Measurements from ENCODE around the gene CASP9.
A peak's percentile ranks its signal among the peaks of the same experiment; 100 is the strongest.
"Not testable (repeated sequence)": the region's sequence is repeated elsewhere in the genome, so short reads cannot be mapped to it uniquely, and the experiment has no call there.

CASP9 gene

DNA sequence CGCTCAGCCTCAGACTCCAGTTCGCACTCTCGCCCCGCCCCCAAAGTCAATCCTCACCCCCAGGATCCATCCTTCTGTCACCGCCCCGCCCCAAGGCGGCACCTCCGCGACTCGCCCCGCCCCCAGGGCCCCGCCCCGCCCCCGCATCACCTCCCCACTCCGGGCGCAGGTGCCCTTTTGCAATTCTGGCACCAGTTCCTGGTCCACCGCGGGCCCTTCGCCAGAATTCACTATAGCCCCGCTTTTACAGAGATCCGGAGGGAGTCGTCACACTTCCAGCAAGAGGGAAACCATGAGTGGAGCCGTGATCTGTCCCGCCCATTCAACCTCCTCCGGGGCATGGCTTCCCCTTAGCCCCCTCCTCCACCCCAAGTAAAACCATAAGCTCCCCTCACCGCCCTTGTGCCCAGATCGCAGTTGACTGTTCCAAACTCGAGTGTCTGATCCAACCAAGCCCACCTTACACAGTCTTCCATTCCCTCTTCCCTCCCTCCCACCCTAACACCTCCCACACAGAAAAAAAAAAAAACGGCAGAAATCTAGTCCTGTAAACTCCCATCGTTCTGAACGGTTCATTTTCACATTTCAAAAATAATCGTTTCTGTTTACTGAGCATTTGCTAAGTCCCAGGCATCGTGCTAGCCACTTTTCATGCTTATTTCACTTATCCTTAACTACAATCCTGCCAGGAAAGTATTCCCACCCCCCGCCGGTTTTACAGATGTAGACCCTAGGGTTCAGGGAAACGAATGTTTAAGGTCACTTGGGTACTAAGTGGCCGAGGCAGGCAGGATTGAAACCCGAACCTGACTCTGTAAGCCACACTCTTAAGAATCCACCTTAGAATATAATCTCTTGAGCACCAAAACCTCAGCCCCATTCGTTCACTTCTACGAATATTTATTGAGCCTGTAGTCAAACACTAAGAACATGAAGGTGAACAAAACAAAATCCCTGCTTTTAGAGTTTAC lies 1.3 kb upstream of the CASP9 start:
- DNase-seq (ENCODE audit: low read depth), result no peak

DNA sequence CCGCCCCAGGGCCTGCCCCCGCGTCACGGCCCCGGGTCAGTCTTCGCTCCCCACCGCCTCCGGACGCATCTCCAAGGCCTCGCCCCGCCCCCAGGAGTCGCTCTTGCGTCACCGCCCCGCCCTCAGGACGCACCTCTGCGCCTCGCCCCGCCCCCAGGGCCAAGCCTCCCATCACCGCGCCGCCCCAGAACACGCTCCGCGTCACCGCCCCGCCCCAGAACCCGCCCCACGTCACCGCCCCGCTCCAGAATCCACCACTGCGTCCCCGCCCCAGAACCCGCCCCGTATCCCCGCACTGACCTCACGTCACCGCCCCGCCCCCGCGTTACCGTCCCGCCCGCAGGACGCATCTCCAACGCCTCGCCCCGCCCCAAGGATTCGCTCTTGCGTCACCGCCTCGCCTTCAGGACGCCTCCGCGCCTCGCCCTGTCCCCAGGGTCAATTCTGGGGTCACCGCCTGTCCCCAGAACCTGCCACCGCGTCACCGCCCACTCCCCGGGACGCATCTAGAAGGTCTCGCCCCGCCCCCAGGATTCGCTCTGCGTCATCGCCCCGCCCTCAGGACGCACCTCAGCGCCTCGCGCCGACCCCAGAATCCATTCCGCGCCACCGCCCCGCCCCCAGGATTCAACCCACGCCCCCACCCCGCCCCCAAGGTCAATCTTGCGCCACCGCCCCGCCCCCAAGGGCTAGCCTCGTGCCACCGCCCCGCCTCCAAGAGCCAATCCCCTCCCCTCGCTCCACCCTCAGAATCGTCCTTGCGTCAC lies 451 bp upstream of the CASP9 start:
- peak; percentile 99 for DNase-seq (ENCODE audit: low read depth)

DNA sequence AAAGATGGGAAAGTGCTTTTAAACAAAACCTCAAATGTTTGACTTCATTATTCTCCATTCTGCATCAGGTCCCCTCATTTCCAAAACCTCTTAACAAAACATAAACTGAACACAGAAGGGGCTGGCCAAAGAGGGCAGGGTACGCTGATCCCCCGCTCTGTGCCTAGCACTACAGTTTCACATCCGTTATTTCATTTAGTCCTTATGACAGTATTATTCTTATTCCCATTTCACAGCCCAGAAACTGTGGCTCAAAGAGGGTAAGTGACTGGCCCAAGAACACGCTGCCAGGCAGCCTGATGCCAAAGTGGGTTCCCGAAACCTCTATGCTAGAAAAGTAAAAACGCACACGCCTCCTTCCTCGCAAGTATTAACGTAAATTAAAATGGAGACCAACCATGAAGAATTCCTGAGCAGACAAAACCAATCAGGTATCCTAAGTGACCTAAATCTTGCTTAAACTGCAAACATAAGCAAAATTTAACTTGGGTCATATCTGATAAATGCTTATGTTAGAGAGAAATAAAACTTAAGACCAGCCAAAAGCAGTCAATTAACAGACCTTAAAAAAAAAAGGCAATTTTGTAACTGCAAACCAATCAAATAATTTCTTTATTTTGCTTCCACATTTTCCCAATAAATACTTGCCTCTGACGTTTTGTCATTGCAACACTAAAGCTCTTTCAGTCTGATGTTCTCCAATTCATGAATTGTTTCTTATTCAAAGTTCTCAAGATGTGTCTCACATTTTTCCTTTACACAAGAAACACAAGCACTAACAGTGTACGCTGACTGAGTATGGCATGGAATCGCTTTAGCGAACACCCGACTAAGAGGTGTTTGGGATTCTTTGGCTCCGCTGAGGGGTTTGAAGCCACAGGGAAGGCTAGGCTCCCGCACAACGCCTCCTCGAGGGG lies 653 bp downstream of the CASP9 start:
- DNase-seq (ENCODE audit: low read depth), result no peak

DNA sequence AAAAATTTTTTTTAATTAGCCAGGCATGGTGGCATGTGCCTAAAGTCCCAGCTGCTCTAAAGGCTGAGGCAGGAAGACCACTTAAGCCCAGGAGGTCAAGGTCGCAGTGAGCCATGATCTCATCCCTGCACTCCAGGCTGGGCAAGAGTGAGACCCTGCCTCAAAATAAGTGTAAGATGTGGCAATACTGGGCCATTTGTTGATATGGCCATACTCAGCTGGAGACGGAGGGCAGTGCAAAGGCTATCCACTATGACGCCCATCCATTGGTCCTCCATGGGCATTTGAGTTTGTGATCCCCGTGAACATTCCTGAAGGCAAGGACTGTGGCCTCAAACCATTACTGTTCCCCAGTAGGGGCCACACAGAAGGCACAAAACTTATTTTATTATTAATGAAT lies 1.5 kb downstream of the CASP9 start:
- DNase-seq (ENCODE audit: low read depth), result no peak

DNA sequence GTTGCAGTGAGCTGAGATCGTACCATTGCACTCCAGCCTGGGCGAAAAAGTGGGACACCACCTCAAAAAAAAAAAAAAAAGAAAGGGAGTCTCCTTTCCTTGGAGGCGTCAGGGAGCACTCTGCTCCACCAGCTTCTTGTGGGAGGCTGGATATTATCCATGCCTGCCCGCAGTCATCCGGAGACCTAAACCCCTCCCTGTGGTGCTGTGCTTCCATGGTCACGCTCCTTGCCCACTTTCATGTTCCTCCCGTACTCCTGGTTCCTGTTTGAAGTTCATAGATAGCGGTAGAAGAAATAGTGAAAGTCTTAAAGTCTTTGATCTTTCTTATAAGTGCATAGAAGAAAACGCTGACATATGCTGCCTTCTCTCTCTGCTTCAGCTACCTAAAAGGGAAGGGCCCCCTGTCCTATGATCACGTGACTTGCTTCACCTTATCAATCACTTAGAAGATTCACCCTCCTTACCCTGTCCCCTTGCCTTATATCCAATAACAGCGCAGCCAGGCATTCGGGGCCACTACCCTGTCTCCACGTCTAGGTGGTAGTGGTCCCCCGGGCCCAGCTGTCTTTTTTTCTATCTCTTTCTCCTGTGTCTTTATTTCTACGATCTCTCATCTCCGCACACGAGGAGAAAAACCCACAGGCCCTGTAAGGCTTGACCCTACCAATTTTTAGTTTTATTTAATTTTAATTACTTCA lies 2.7 kb downstream of the CASP9 start:
- DNase-seq (ENCODE audit: low read depth), result not testable (repeated sequence)

DNA sequence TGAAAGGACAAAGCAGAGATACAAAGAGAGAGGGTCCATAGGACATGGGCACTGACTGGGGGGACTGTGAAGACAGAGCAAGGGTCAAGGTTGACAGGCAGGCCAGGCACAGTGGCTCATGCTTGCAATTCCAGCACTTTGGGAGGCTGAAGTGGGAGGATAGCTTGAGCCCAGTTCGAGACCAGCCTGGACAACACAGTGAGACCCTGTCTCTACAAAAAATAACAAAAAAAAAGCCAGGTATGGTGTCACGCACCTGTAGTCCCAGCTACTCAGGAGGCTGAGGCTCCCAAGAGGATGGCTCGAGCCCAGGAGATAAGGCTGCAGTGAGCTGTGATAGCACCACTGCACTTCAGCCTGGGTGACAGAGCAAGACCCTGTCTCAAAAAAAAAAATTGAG lies 4.4 kb downstream of the CASP9 start:
- DNase-seq (ENCODE audit: low read depth), result no peak

DNA sequence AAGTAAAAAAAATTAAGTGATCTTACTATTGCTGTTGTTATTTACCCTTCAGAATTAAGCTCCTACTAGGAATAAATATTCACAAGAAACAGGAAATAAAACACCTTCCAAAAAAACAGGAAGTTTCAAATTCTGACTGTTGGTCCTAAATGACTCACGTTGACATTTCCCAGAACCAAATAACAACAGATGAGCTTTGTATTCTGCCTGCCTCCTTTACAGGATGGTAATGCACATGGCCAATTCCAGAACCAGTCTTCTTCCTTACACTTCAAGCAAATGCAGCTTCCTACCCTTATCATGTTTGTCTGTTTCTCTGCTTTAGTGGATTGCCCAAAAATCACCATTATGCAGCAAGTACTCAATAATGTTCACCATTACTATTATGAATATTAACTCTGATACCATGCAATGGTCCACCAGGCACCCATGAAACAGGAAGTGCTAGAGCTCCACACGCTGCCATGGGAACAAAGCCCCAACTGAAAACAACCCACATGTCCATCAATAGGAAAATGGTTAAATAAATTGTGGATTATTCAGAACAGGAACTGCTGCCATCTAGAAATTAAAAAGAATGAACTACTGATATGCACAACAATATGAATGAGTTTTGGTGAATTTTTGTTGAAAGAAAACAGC lies 8.9 kb downstream of the CASP9 start:
- no peak for DNase-seq (ENCODE audit: low read depth)

DNA sequence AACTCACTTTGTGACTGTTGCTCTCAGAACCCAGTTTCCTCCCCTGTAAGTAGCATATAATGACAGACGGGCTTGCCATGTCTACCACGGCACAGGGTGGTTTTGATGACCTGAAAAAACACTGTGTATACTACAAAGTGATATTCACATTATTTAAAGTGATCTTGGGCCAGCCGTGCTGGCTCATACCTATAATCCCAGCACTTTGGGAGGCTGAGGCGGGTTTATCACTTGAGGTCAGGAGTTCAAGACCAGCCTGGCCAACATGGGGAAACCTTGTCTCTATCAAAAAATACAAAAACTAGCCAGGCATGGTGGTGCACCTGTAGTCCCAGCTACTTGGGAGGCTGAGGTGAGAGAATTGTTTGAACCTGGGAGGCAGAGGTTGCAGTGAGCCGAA lies 9.5 kb downstream of the CASP9 start:
- not testable (repeated sequence) for DNase-seq (ENCODE audit: low read depth)

DNA sequence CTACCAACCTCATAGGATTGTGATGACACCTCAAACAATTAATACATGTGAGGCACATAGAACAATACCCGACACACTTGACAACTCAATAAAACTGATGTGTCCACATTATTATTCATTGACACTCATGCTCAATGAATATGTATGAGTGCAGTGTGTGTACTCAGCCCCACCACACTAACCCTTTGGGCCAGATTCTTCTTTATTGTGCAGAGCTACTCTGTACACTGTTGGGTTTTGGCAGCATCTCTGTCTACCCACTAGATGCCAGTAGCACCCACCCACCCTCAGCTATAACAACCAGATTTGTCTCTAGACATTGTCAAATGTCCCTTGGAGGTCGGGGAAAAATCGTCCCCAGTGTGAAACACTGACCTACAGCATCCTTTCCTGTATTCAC lies 10.1 kb downstream of the CASP9 start:
- no peak for DNase-seq (ENCODE audit: low read depth)

DNA sequence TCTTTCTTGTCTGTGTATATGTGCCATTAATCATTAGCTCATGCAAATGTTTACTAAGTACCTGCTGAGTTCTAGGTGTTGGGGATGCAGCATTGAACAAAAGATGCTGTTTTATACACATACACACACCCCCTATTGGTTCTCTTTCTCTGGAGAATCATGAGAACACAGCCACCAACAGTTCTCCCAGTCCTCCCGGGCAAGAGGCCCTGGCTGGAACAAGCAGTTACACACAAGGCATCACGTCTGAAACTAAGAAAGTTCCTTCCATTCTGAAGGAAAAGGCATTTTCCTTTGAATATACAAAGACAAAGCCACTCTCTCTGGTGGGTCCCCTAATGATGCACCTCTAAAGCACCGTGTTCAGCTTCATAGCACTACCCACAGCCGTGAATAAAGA lies 10.8 kb downstream of the CASP9 start:
- no peak for DNase-seq (ENCODE audit: low read depth)

DNA sequence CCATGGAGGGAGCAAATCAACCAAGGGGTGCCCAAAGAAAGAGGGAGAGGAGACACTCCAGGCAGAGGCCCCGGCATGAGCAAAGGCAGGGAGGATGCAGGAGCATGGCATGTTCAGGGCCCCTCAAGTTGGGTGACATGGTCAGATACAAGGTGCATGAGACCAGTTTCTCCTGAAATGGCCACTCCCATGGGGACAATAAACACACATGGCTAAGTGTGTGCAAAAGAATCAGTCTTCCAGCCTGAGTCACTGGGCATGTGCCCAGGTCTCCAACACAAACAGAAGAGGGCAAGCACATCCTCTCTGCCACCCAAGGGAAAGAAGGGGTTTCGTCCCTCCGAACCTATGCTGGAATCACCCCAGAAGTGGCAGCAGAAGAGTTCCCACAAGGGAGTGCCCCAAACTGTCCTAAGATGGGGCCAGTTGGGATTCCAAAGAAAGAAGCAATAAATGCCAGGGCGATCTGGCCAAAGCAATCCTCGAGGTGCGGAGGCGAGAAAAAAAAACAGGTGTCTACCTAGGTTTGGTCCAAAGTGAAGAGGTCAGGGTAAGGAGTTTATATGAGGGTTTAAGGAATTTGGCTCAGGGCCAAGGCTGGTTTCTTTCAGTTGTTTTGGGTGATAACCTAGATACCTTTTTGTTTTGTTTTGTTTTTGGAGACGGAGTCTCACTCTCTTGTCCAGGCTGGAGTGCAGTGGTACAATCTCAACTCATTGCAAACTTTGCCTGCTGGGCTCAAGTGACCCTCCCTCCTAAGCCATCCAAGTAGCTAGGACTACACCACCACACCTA lies 13.2 kb downstream of the CASP9 start:
- no peak for DNase-seq (ENCODE audit: low read depth)

DNA sequence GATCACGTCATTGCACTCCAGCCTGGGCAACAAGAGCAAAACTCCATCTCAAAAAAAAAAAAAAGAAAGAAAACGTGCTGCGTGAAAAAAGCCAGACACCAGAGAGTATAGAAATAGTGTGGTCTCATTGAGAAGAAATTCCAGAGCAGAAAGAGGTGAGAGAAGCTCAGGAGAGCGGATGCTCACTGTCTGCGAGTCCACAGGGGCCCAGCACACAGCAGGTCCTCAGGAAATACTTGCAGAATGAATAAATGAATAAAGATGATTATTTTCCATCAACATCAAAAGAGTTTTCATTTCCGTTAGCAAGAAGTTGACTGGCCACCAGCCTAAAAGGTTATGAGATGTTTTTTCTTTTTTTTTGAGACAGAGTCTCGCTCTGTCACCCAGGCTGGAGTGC lies 14.4 kb downstream of the CASP9 start:
- DNase-seq (ENCODE audit: low read depth), result no peak

DNA sequence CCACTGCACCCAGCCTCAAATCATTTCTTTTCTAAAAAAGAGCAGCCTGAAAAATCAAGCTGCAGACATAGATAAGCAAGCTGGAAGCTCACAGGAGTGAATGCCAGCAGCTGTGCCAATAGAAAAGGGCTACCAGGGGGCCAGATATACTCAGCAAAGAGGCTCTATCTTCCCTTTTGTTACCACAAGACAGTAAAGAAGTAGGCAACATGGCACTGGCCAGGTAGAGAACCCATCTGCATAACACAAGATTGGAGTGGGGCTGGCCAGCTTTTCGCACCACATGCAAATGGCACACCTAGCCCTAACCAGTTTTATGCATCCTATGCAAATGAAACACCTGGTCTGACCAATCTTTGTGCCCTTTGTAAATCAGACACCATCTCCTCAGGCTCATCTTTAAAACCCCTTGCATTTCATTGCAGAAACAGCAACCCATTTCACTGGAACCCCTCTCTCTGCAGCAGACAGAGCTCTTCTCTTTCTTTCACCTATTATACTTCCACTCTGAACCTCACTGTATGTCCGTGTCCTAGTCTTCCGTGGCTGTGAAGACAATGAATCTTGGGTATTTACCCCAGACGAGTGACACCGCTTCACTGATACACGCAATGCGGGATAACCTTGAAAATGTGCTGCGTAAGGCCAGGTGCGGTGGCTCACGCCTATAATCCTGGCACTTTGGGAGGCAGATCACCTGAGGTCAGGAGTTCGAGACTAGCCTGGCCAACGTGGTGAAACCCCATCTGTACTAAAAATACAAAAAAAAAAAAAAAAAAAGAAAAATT lies 15.1 kb downstream of the CASP9 start:
- DNase-seq (ENCODE audit: low read depth), result no peak

DNA sequence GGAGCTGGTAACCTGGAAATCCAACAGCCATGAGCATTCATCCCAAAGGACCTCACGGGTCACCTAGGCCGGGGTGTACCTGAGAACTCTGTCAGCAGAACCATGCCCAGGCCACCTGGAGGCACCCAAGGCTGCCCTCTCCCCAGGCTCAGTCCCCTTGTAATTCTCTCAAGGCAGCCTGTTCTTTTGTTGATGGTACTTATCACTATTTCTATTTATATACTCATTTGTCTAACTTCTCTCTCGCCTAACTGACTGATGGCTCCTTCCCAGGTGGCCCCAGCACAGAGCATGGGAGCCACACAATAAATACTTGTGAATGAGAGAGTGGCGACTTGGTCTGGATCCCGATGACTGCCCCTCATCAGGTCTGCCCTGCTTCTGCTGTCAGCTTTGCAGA lies 16.7 kb downstream of the CASP9 start:
- DNase-seq (ENCODE audit: low read depth), result no peak

DNA sequence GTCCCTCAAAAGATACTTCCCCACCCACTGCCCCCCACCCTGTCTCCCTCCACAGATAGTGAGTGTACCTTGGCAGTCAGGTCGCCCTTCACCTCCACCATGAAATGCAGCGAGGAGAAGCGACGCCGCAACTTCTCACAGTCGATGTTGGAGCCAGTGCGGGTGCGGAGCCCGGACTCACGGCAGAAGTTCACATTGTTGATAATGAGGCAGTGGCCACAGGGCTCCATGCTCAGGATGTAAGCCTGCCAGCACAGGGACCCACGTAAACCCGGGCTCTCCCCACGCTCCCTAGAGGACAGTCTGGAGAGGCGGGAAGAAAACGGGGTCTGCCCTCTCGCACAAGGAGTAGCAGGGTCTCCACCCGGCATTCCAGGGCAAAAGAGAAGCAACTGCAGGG lies 17.2 kb downstream of the CASP9 start:
- no peak for DNase-seq (ENCODE audit: low read depth)

DNA sequence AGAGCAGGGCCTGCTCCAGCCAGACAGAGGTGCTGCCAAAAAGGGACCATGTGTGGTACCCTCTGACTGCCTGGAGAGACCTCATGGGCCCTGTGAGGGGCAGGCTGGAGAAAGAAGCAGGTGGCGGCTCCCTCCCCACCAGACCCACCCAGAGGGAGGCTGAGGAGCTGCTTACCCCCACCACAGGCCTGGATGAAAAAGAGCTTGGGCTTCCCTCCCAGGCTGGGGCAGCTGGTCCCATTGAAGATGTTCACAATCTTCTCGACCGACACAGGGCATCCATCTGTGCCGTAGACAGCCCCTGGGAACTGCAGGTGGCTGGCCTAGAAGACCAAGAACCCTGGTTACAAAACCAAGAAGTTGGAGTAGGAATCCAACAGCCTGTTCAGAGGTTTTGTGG lies 19.6 kb downstream of the CASP9 start:
- DNase-seq (ENCODE audit: low read depth), result no peak

DNA sequence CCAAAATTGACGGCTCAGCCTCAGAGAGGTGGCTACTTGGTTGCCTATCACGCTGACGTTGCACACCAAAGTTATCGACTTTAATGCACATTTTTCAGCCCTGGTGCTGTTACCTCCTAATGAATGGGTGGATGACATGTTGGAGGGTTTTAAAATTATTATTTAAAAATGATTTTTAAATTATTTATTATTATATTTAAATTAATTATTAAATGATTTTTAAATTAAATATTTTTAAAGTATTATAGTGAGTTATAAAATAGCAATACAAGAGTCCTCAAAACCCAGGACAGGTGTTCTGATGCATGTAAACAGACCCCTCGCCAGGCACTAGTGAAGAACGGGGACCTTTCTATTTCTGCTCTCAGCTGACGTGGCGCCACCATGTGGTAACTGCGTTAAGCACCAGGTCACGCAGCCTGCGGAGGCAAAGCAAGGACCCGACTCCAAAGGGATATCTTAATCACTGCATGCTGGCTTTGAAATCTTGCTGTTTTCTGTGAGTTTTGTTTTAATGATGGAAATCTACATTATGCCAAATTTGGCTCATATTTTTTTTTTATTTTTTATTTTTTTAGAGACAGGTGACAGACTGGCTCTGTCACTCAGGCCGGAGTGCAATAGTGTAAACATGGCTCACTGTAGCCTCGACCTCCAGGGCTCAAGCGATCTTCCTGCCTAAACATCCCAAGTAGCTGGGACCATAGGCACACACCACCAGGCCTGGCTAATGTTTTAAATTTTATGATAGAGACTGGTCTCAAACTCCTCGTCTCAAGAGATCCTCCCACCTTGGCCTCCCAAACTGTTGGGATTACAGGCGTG lies 22.6 kb downstream of the CASP9 start:
- peak; percentile 9 for DNase-seq (ENCODE audit: low read depth)
